ENCODE data around the gene CMTR2. TPM values are rescaled to one million over a fixed set of nuclear protein-coding genes. Genes with fewer than 3 reads are reported as not detected.
A peak's percentile ranks its signal among the peaks of the same experiment; 100 is the strongest.

CMTR2 gene
- polyA plus RNA-seq, 1 donor: 34.9 TPM

- no peaks in the 10 kb centered on the region for H3K36me3 ChIP-seq (ENCODE audit: control insufficient read depth, insufficient read depth, low read length)
- no peak overlapping the region for H3K4me3 ChIP-seq (ENCODE audit: low read length)
- no peak overlapping the region for H3K27ac ChIP-seq (ENCODE audit: low read length)
- no CpG with 5 or more reads among the region's 6 CpGs for WGBS (ENCODE audit: insufficient coverage, low lambda C conversion rate)
- DNase-seq: peak in 1 of 2 donors; percentile 9
- H3K27me3 ChIP-seq (ENCODE audit: control insufficient read depth, insufficient read depth, low read length): no peaks in the 10 kb centered on the region
- H3K9me3 ChIP-seq (ENCODE audit: control insufficient read depth, low read depth, low read length): no peaks in the 10 kb centered on the region
- H3K4me1 ChIP-seq (ENCODE audit: control insufficient read depth, insufficient read depth, low read length): no peaks in the 10 kb centered on the region
Observed at GRCh38 chr16:71255721-71256120, 33.5 kb downstream of the CMTR2 start.

- no peaks in the 10 kb centered on the region for H3K4me1 ChIP-seq (ENCODE audit: control insufficient read depth, insufficient read depth, low read length)
- no peaks in the 10 kb centered on the region for H3K27me3 ChIP-seq (ENCODE audit: control insufficient read depth, insufficient read depth, low read length)
- no CpG with 5 or more reads among the region's 4 CpGs for whole genome bisulfite sequencing (ENCODE audit: insufficient coverage, low lambda C conversion rate)
- no peaks in the 10 kb centered on the region for H3K36me3 ChIP-seq (ENCODE audit: control insufficient read depth, insufficient read depth, low read length)
- H3K27ac ChIP-seq (ENCODE audit: low read length): no peak overlapping the region
- no peaks in the 10 kb centered on the region for H3K9me3 ChIP-seq (ENCODE audit: control insufficient read depth, low read depth, low read length)
- no peak for DNase-seq
- no peak overlapping the region for H3K4me3 ChIP-seq (ENCODE audit: low read length)
Observed at GRCh38 chr16:71254832-71255525, 34.2 kb downstream of the CMTR2 start.

- Histone ChIP-seq H3K9me3 (ENCODE audit: control insufficient read depth, low read depth, low read length) (no peaks in the 10 kb centered on the region), H3K4me1 (ENCODE audit: control insufficient read depth, insufficient read depth, low read length) (no peaks in the 10 kb centered on the region), H3K27me3 (ENCODE audit: control insufficient read depth, insufficient read depth, low read length) (no peaks in the 10 kb centered on the region), H3K4me3 (ENCODE audit: low read length) (no peak overlapping the region), H3K36me3 (ENCODE audit: control insufficient read depth, insufficient read depth, low read length) (no peaks in the 10 kb centered on the region), H3K27ac (ENCODE audit: low read length) (no peak overlapping the region)
- WGBS (ENCODE audit: insufficient coverage, low lambda C conversion rate): 95% methylated on average over 3 of the region's 5 CpGs
- no peak for DNase-seq
Observed at GRCh38 chr16:71250461-71251235, 38.6 kb downstream of the CMTR2 start.

GRCh38 chr16:71249399-71249798 lies 39.8 kb downstream of the CMTR2 start:
- DNase-seq: no peak

GRCh38 chr16:71247478-71247877 lies 41.7 kb downstream of the CMTR2 start:
- no peak for DNase-seq
- Histone ChIP-seq H3K4me1 (ENCODE audit: control insufficient read depth, insufficient read depth, low read length) (peaks cover 11% of the 10 kb centered on the region), H3K27me3 (ENCODE audit: control insufficient read depth, insufficient read depth, low read length) (no peaks in the 10 kb centered on the region), H3K4me3 (ENCODE audit: low read length) (no peak overlapping the region), H3K27ac (ENCODE audit: low read length) (no peak overlapping the region), H3K36me3 (ENCODE audit: control insufficient read depth, insufficient read depth, low read length) (no peaks in the 10 kb centered on the region), H3K9me3 (ENCODE audit: control insufficient read depth, low read depth, low read length) (no peaks in the 10 kb centered on the region)
- WGBS (ENCODE audit: insufficient coverage, low lambda C conversion rate): 89% methylated on average over 1 of the region's 7 CpGs

More at GRCh38 chr16:71249399-71249798, 39.8 kb downstream of the CMTR2 start:
- H3K27ac ChIP-seq (ENCODE audit: low read length): no peak overlapping the region
- H3K36me3 ChIP-seq (ENCODE audit: control insufficient read depth, insufficient read depth, low read length): no peaks in the 10 kb centered on the region
- H3K4me3 ChIP-seq (ENCODE audit: low read length): no peak overlapping the region
- H3K4me1 ChIP-seq (ENCODE audit: control insufficient read depth, insufficient read depth, low read length): no peaks in the 10 kb centered on the region
- no peaks in the 10 kb centered on the region for H3K27me3 ChIP-seq (ENCODE audit: control insufficient read depth, insufficient read depth, low read length)
- H3K9me3 ChIP-seq (ENCODE audit: control insufficient read depth, low read depth, low read length): no peaks in the 10 kb centered on the region
- no CpG with 5 or more reads among the region's 1 CpG for WGBS (ENCODE audit: insufficient coverage, low lambda C conversion rate)

- H3K36me3 ChIP-seq (ENCODE audit: control insufficient read depth, insufficient read depth, low read length): no peaks in the 10 kb centered on the region
- no peak overlapping the region for H3K4me3 ChIP-seq (ENCODE audit: low read length)
- H3K4me1 ChIP-seq (ENCODE audit: control insufficient read depth, insufficient read depth, low read length): peaks cover 19% of the 10 kb centered on the region
- no peaks in the 10 kb centered on the region for H3K9me3 ChIP-seq (ENCODE audit: control insufficient read depth, low read depth, low read length)
- H3K27ac ChIP-seq (ENCODE audit: low read length): no peak overlapping the region
- no peaks in the 10 kb centered on the region for H3K27me3 ChIP-seq (ENCODE audit: control insufficient read depth, insufficient read depth, low read length)
- DNase-seq: no peak
Observed at GRCh38 chr16:71246309-71246708, 42.9 kb downstream of the CMTR2 start.

GRCh38 chr16:71244521-71244920 lies 44.7 kb downstream of the CMTR2 start:
- no peaks in the 10 kb centered on the region for H3K9me3 ChIP-seq (ENCODE audit: control insufficient read depth, low read depth, low read length)
- peaks cover 19% of the 10 kb centered on the region for H3K4me1 ChIP-seq (ENCODE audit: control insufficient read depth, insufficient read depth, low read length)
- H3K4me3 ChIP-seq (ENCODE audit: low read length): no peak overlapping the region
- no CpG with 5 or more reads among the region's 1 CpG for WGBS (ENCODE audit: insufficient coverage, low lambda C conversion rate)
- no peak overlapping the region for H3K27ac ChIP-seq (ENCODE audit: low read length)
- no peaks in the 10 kb centered on the region for H3K36me3 ChIP-seq (ENCODE audit: control insufficient read depth, insufficient read depth, low read length)
- no peaks in the 10 kb centered on the region for H3K27me3 ChIP-seq (ENCODE audit: control insufficient read depth, insufficient read depth, low read length)
- no peak for DNase-seq

- DNase-seq: peak; percentile 47 to 81
- Histone ChIP-seq H3K36me3 (ENCODE audit: control insufficient read depth, insufficient read depth, low read length) (no peaks in the 10 kb centered on the region), H3K4me1 (ENCODE audit: control insufficient read depth, insufficient read depth, low read length) (peaks cover 19% of the 10 kb centered on the region), H3K4me3 (ENCODE audit: low read length) (no peak overlapping the region), H3K27ac (ENCODE audit: low read length) (peak overlapping the region; percentile 1), H3K27me3 (ENCODE audit: control insufficient read depth, insufficient read depth, low read length) (no peaks in the 10 kb centered on the region), H3K9me3 (ENCODE audit: control insufficient read depth, low read depth, low read length) (no peaks in the 10 kb centered on the region)
- no CpG with 5 or more reads among the region's 3 CpGs for WGBS (ENCODE audit: insufficient coverage, low lambda C conversion rate)
Observed at GRCh38 chr16:71242601-71243000, 46.6 kb downstream of the CMTR2 start.

GRCh38 chr16:71242036-71242435 lies 47.2 kb downstream of the CMTR2 start:
- H3K36me3 ChIP-seq (ENCODE audit: control insufficient read depth, insufficient read depth, low read length): no peaks in the 10 kb centered on the region
- H3K4me3 ChIP-seq (ENCODE audit: low read length): no peak overlapping the region
- WGBS (ENCODE audit: insufficient coverage, low lambda C conversion rate): 80% methylated on average over 1 of the region's 4 CpGs
- no peak for DNase-seq
- H3K9me3 ChIP-seq (ENCODE audit: control insufficient read depth, low read depth, low read length): no peaks in the 10 kb centered on the region
- H3K27ac ChIP-seq (ENCODE audit: low read length): no peak overlapping the region
- H3K27me3 ChIP-seq (ENCODE audit: control insufficient read depth, insufficient read depth, low read length): no peaks in the 10 kb centered on the region
- H3K4me1 ChIP-seq (ENCODE audit: control insufficient read depth, insufficient read depth, low read length): peaks cover 19% of the 10 kb centered on the region

Measured in large intestine (tissue), 3 donors.